NCI-H2029 treated with DMSO at 0.1 percent for 48 hours (cell line): ENCODE results near the gene DDN.

Source experiments
- DNase-seq: peaks from one replicate; lab custom pipeline; 2025; lab: John Stamatoyannopoulos, UW

Gene DDN

DNA sequence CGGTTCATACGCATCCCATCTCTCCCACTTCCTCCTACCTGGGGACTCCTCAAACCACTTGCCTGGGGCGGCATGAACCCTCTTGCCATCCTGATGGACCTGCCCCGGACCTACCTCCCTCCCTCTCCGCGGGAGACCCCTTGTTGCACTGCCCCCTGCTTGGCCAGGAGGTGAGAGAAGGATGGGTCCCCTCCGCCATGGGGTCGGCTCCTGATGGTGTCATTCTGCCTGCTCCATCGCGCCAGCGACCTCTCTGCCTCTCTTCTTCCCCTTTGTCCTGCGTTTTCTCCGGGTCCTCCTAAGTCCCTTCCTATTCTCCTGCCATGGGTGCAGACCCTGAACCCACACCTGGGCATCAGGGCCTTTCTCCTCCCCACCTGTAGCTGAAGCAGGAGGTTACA, 17.4 kb downstream of the DDN start:
- DNase-seq = no peak

DNA sequence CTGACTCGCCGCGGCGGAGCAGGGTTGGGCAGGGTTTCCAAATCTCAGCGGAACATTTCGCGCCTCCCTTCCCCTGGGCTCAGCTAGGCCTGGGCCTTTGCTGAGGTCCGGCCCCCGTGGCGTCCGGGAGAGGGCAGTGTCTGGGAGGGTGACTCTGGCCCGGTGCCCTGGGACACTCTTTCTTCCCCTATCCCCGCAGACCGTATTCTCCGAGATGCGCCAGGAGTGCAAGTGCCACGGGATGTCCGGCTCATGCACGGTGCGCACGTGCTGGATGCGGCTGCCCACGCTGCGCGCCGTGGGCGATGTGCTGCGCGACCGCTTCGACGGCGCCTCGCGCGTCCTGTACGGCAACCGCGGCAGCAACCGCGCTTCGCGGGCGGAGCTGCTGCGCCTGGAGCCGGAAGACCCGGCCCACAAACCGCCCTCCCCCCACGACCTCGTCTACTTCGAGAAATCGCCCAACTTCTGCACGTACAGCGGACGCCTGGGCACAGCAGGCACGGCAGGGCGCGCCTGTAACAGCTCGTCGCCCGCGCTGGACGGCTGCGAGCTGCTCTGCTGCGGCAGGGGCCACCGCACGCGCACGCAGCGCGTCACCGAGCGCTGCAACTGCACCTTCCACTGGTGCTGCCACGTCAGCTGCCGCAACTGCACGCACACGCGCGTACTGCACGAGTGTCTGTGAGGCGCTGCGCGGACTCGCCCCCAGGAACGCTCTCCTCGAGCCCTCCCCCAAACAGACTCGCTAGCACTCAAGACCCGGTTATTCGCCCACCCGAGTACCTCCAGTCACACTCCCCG, 18.0 kb downstream of the DDN start:
- no peak for DNase-seq

DNA sequence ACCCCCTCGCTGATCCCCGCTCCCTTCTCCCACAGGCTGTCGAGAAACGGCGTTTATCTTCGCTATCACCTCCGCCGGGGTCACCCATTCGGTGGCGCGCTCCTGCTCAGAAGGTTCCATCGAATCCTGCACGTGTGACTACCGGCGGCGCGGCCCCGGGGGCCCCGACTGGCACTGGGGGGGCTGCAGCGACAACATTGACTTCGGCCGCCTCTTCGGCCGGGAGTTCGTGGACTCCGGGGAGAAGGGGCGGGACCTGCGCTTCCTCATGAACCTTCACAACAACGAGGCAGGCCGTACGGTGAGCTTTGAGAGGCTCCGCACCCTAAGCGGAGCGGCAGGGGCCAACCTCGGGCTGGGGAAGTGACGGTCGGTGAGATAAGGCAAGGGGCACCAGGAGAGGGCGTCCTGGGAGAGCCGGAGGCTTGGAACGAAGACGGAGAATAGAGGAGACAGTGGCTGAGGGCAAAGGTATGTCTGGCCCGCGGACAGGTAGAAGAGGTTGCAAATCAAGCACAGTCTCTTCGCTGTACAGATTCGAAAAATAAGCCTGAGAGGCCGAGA, 18.7 kb downstream of the DDN start:
- DNase-seq = no peak

DNA sequence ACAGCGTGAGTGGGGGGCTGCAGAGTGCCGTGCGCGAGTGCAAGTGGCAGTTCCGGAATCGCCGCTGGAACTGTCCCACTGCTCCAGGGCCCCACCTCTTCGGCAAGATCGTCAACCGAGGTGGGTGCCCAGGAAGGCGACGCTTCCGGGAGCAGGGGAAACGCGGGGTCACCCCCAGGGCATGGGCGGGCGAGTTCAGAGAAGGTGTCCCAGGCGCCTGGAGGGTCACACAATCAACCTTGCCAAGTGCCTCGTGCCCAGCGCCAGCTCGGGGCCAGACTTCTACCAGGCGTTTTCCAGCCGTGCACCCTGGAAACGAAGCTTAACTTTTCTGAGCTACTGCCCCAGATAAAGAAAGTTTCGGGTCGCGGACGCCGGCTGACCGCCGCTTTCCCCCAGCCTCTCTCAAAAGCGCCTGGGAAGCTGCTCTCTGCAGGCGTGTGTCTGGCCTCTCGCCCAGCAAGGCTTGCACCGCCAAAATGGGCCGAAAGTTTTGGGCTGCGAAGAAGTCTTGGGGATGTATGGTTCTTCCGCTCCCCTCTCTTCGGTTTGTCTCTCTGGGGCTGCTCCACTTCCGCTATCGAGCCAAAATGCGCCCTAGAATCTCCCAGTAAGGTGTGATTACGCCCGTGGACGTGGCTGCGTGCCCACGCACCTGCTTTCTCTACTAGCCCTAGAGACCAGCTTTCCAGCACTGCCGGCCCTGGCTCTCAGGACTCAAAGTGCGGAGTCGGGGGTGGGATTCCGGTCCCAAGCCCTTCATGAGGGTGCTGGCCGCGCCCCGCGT, 19.4 kb downstream of the DDN start:
- no peak for DNase-seq

DNA sequence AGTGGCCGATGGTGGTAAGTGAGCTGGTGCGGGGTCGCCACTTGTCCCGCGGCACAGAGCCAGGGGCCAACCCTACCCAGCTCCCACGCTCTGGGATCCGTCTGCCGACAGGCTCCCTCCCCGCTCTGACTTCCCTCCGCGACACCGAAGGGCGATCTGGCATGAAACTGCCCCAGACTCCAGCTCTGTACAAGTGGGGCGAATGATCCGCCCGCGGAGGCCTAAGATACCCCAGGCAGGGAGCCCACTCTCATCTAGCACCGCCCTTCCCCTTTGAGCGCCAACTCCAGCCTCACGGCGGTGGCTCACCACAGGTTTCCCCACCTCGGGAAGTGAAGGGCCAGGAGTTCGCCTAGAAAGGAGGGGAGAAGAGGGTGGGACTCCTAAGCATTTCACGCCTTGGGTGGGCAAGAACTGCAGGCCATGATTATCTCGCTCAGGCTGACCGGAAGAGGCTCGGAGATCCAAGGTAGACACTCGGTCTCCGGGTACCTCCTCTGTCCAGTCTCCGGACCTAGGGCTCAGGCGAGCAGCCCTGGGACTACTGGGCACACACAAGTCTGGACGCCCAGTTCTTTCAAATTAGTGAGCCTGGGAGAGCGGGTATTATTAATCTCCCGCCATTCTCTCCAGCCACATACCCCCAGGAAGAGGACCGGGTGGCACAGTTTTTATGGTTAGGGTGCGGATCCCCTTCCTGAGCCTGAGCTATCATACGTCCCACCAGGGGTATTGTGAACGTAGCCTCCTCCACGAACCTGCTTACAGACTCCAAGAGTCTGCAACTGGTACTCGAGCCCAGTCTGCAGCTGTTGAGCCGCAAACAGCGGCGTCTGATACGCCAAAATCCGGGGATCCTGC, 20.2 kb downstream of the DDN start:
- no peak for DNase-seq

DNA sequence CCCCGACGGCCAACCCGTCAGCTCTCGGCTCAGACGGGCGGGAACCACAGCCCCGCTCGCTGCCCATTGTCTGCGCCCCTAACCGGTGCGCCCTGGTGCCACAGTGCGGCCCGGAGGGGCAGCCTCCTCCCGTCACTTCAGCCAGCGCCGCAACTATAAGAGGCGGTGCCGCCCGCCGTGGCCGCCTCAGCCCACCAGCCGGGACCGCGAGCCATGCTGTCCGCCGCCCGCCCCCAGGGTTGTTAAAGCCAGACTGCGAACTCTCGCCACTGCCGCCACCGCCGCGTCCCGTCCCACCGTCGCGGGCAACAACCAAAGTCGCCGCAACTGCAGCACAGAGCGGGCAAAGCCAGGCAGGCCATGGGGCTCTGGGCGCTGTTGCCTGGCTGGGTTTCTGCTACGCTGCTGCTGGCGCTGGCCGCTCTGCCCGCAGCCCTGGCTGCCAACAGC, 20.9 kb downstream of the DDN start, which contains the start of gene WNT1:
WNT1 (plus strand) TSS at position 32 of the 450 bp plus-strand sequence; CDS start at position 361, 329 bp downstream.
- DNase-seq = no peak

DNA sequence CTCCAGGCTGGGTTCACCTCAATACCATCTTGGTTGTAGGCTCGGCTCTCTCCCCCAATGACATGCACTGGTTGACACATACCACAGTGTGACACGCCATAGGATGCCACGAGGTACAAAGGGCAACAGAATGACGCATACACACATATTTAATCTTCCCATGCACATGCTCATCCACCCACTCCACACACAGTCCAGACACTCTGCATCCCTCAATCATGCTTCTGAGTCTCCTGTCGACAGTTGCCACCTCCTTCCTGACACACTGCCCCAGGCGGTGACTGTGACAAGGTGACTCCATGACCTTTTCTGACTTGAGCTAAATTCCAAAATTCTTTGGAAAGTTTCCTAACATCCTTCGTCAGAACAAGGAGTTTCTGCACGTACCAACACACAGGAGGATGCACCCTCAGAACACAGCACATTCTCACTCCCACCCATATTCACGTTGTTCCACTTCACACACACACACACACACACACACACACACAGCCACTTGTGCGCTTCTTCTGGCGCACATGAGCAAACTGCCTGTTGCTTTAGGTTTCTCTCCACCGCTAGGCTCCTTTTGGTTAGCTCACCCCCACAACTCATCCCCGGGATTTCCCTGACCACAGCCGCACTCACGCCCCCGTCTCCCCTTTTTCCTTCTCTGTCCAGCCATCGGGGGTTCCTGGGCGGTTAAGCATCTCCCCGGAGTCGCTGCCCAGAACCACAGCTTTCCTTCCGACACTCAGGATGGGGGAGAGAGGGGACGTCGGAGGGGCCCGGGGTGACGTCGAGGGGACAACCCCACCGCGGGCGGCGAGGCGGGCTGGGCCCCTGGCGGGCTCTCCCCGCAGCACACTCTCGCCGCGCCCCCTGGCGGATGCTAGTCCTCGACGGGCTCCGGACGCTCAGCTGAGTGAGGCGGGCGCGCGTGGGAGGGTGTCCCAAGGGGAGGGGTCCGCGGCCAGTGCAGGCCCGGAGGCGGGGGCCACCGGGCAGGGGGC, 21.6 kb downstream of the DDN start:
- no peak for DNase-seq

DNA sequence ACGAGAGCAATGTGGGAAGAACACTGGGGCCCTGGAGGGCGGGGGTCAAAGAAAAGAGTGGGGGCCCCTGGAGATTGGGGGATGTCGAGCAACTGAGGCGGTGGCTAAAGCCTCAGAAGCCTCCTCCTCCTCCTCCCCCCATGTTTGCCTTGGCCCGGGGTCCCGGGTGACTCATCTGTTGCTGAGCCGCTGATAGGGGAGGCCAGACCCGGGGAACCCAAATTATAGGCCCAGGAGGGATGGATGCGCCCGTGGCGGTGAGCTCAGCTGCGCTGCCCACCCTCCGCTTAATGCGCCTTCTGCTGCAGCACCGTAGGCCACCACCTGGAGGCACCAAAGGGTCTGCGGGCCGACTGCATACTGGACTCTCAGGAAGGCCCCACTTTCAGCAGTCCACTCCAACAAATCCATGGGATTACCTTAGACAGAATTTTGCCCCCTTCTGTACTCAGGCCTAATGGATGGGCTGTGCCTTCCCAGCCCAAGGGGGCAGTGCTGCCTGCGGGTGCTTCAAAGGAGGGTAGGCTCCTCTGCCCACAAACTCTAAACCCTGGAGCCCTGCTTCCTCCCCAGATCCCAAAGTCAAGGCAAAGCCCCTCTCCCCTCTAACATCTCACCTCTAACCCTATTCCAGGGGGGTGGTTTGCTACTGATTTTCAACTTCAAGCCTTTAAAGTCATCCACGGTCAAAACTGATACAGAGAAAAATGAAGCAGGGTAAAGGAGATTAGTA, 25.1 kb downstream of the DDN start:
- no peak for DNase-seq

DNA sequence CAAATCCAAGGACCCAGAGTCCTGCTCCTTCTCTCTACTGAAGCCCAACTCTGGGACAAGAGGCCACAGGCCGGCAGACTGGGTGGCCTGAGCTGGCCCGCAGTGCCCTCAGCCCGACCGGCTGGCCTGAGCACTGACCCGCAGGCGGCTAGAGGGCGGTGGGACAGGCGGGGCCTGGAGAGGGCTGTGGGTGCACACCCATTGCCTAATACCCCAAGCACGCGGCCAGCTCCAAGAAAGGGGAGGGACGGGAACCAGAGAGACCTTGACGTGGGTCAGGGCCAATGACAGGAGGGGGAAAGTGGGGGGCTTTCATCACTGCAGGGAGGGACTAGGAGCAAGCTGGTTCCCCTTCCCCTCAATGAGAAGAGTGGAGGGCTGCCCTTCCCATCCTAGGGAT, 25.6 kb downstream of the DDN start:
- no peak for DNase-seq

DNA sequence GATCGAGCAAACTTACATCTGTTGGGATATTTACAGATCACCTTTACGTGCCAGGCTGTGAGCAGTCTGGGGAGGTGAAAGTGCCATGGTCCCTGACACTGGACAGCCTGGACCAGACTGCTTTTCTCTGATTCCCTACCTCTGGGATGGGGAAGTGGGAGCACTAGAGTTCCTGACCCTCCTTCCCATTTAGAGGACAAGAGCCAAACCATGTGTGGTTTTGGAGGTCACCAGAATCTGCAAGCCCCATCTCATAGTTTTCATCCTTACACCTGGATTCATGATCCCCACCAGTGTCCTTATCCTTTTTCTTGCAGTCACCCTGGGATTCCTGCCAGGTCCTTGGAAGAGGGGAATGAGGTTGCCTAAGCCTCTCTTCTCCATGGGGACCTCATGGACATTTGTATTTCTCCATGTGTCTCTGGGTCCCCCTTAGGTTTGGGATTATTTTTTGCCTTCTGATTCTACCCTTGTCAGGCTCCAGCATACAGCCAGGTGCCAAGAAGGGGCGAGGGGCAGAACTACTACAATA, 26.2 kb downstream of the DDN start:
- no peak for DNase-seq

DNA sequence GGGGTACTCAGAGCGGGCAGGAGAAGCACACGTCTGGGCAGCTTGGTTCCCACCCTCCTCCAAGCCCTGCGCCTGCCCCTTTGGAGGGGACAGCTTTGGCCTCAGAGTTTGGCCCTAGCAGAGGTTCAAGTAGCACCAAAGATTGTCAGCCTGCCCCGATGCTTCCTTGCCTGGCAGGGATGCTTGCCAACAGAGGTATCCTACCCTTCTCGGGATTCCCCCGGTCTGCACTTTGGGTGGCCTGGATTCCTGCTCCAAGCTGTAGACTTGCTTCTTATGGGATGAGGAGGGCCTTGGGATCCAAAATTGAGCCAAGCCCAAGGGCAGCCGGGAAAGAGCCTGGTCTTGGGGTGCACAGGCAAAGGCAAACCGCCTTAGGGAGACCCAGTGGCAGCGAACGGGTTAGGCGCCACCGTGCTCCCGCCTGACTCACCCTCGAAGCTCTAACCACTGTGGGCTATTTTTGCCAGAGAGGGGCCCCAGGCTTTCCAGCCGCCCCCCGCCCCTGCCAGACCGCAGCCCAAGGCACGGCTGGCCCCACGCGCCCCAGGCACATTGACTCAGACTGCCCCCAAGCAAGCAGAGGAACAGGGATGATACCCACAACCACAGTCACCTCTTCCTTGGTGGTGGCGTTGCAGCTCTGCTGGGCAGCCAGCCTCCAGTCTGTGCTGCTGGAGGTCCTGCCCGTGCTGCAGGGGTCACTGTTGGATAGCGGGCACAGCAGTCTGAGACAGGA, 26.8 kb downstream of the DDN start:
- no peak for DNase-seq

DNA sequence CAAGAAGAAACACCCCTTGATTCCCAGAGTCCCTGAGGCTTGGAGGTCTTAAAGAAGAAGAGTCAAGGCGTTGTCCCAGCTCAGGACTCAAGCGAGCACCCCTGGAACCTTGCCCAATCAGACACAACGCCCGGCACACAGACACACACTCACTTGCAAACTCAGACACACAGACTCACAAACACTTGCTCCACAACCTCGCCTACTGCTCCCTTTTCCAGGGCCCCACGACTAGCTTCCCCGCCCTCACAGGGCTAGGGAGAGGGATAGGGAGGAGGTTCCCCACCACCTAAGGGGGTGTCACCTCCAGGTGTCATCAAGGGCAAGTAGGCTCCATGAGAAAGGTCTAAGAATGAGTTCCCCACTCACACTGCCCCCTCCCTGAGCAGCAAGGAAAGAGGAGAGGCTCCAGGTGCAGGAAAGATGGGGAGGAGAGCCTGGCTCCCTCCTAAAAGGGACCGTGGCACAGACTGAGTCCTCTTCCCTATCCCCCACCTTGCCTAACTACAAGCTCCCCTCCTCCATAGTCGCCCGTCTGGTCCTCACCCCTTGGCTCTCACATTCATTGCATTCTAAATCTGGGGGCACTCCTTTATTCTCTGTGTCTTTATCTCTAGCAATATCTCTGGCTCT, 28.4 kb downstream of the DDN start:
- no peak for DNase-seq

DNA sequence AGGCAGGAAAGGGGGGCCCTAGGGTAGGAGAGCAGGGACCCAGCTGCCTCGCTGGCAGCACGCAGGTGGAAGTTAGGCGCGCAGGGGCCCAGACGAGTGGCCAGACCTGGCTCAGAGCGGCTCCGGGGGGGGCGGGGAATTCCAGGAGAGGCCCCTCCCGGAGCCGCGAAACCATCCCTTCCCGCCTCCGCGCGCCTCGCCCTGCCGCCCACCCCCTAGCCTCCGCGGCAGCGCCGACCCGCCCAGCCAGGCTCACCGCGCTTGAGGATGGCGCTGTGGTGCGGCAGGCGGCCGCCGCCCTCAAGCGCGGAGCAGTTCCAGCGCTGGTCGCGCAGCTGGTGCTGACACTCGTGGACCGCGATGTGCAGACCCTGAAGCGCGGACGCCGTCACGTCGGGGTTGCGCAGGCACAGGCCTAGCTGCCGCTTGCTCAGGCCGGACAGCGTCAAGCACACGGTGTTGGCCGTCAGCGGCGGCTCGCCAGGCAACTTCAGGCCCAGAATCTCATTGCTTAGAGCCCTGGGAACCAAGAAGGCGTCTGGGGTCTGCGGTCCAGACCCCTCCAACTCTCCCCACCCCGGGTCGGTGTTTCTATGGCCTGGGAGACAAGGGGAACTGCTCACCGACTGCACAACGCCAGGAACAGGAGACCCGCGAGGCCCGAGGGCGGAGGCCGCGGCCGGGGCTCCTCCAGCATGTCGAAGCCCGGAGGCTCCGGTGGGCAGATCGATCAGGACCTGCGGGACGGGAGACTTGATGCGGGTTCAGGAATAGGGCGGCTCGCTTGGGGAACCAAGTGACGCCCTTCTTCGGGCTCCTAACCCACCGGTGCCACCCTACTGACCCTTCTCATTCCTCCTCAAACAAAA, 29.1 kb downstream of the DDN start:
- no peak for DNase-seq

DNA sequence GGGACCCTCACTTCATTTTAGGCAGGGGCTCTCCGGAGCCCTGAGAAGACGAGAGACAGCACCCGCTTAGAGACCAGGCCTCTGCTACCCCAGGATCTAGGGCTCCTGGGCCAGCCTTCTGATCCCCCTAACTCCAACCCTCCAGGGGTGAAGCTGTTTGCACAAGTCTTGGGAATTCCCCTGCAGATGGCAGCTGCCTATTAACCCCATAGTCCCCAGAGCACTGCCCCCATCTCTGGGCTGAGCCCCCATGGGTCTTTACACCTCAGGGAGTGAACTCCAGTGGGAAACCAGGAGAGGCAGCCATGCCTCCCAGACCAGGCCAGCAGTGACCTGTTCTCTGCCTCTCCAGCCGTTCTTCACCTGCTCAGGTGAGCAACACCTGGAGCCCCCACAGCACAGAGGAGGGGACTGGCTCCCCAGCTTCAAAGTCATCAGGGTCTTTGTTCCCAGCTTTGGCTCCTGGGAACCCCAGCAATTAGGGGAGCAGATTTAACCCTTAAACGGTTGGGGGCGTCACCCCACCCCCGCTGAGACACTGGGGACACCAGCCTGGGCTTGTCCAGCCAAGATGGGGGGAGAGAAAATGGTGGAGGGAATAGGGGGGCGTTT, 29.9 kb downstream of the DDN start:
- DNase-seq = no peak

DNA sequence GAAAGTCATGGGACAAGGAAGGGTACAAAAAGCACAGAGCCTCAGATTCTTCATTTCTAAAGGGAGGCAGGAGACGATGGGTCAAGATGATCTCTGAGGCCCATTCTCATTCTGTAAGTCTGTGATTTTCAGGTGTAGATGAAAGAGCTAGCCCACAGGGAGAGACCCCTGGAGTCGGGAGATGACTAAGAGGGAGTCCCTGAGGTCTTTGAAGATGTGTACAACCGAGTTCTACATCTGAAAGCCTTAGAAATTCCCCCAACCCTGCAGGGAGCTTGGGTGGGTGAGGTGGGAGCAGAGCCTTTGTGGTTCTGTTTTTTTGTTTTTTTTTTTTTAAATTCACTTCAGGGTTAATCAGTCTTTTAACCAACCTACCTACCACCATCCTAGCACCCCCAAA, 30.7 kb downstream of the DDN start:
- DNase-seq = no peak

DNA sequence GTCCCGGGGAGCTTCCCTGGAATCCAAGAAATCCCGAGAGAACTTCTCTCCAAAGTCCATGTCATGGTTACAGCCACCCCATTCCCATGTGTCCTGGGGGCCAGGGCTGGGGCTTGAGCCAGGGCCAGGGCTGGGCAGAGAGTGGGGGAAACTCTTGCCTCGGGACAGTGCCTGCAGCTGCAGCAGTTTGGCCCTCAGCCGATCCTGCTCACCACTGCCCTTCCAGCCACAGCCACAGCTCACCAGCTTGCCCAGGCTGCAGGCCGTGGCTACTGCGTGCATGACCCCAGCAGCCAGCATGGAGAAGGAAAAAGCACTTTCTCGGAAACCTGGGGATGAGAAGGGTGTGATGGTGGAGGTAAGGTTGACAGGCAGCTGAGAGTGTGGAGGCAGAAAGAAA, 31.2 kb downstream of the DDN start:
- DNase-seq = no peak
